ENCODE data around the gene SUPV3L1. TPM values are rescaled to one million over a fixed set of nuclear protein-coding genes. Genes with fewer than 3 reads are reported as not detected.

Gene SUPV3L1
- total and polyA plus RNA-seq, 12 donors = 24.4 to 165 (median 37.6) TPM

- Histone ChIP-seq H3K4me3 (no peak overlapping the region), H3K27ac (no peak overlapping the region), H3K9me3 (replicated peaks in 1 of 3) (no peaks in the 10 kb centered on the region), H3K27me3 (no peaks in the 10 kb centered on the region), H3K4me1 (replicated peaks in 1 of 2) (no peaks in the 10 kb centered on the region), H3K36me3 (replicated peaks in 1 of 2) (peaks cover 0 to 39% of the 10 kb centered on the region in 2 donors)
- TF ChIP-seq CTCF (IDR thresholded peaks at IDR 0.05) (no peak), POLR2A (IDR thresholded peaks at IDR 0.05) (no peak)
- intact Hi-C loops (cut with DNase I) = no loop called here
- 69 to 85% (median 78%) methylated on average over 3 of the region's 3 CpGs for WGBS, 4 donors
- DNase-seq = no peak
Observed at GRCh38 chr10:69209787-69210484, 29.9 kb downstream of the SUPV3L1 start.

- Histone ChIP-seq H3K4me1 (replicated peaks in 1 of 2) (peaks cover 0 to 4% of the 10 kb centered on the region in 2 donors), H3K27ac (no peak overlapping the region), H3K4me3 (no peak overlapping the region), H3K9me3 (replicated peaks in 1 of 3) (no peaks in the 10 kb centered on the region), H3K27me3 (no peaks in the 10 kb centered on the region), H3K36me3 (replicated peaks in 1 of 2) (peaks cover 0 to 28% of the 10 kb centered on the region in 2 donors)
- intact Hi-C loops (cut with DNase I) = no loop called here
- TF ChIP-seq CTCF (IDR thresholded peaks at IDR 0.05) (no peak), POLR2A (IDR thresholded peaks at IDR 0.05) (no peak)
- 47 to 57% (median 56%) methylated on average over 2 of the region's 2 CpGs for WGBS, 4 donors
- DNase-seq = no peak
Observed at GRCh38 chr10:69211104-69211503, 31.1 kb downstream of the SUPV3L1 start.

GRCh38 chr10:69211524-69211923, 31.5 kb downstream of the SUPV3L1 start:
- DNase-seq = no peak
- intact Hi-C loops (cut with DNase I) = no loop called here
- Histone ChIP-seq H3K4me1 (replicated peaks in 1 of 2) (peaks cover 0 to 4% of the 10 kb centered on the region in 2 donors), H3K36me3 (replicated peaks in 1 of 2) (peaks cover 0 to 24% of the 10 kb centered on the region in 2 donors), H3K9me3 (replicated peaks in 1 of 3) (no peaks in the 10 kb centered on the region), H3K4me3 (no peak overlapping the region), H3K27me3 (no peaks in the 10 kb centered on the region), H3K27ac (no peak overlapping the region)
- no peak for TF ChIP-seq CTCF (IDR thresholded peaks at IDR 0.05)
- WGBS, 4 donors = 82 to 93% (median 85%) methylated on average over 3 of the region's 3 CpGs

GRCh38 chr10:69213591-69214311, 33.7 kb downstream of the SUPV3L1 start:
- no peak for DNase-seq
- Histone ChIP-seq H3K27me3 (no peaks in the 10 kb centered on the region), H3K4me1 (replicated peaks in 1 of 2) (peaks cover 0 to 4% of the 10 kb centered on the region in 2 donors), H3K36me3 (replicated peaks in 1 of 2) (peaks cover 0 to 2% of the 10 kb centered on the region in 2 donors), H3K4me3 (no peak overlapping the region), H3K27ac (no peak overlapping the region), H3K9me3 (replicated peaks in 1 of 3) (no peaks in the 10 kb centered on the region)
- 26 to 40% (median 37%) methylated on average over 5 of the region's 5 CpGs for WGBS, 4 donors
- intact Hi-C loops (cut with DNase I) = no loop called here
- TF ChIP-seq POLR2A (IDR thresholded peaks at IDR 0.05) = no peak
- no peak for TF ChIP-seq CTCF (IDR thresholded peaks at IDR 0.05)

Data from adrenal gland (tissue), 12 donors.